Smooth muscle cell of the umbilical artery (primary cell): ENCODE results near the gene UBE3B. TPM values are rescaled to one million over a fixed set of nuclear protein-coding genes. Genes with fewer than 3 reads are reported as not detected.

Experiments used
- total RNA-seq: library from RNA; depleted of rRNA; stranded (reverse); fragments of >200 nt; gene quantifications from 2 replicates; pipeline ENCODE4 v1.2.3, GENCODE V29; 2014

The UBE3B gene, protein sequence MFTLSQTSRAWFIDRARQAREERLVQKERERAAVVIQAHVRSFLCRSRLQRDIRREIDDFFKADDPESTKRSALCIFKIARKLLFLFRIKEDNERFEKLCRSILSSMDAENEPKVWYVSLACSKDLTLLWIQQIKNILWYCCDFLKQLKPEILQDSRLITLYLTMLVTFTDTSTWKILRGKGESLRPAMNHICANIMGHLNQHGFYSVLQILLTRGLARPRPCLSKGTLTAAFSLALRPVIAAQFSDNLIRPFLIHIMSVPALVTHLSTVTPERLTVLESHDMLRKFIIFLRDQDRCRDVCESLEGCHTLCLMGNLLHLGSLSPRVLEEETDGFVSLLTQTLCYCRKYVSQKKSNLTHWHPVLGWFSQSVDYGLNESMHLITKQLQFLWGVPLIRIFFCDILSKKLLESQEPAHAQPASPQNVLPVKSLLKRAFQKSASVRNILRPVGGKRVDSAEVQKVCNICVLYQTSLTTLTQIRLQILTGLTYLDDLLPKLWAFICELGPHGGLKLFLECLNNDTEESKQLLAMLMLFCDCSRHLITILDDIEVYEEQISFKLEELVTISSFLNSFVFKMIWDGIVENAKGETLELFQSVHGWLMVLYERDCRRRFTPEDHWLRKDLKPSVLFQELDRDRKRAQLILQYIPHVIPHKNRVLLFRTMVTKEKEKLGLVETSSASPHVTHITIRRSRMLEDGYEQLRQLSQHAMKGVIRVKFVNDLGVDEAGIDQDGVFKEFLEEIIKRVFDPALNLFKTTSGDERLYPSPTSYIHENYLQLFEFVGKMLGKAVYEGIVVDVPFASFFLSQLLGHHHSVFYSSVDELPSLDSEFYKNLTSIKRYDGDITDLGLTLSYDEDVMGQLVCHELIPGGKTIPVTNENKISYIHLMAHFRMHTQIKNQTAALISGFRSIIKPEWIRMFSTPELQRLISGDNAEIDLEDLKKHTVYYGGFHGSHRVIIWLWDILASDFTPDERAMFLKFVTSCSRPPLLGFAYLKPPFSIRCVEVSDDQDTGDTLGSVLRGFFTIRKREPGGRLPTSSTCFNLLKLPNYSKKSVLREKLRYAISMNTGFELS
- total RNA-seq, result 53.4 and 83.6 TPM in 2 replicates

DNA sequence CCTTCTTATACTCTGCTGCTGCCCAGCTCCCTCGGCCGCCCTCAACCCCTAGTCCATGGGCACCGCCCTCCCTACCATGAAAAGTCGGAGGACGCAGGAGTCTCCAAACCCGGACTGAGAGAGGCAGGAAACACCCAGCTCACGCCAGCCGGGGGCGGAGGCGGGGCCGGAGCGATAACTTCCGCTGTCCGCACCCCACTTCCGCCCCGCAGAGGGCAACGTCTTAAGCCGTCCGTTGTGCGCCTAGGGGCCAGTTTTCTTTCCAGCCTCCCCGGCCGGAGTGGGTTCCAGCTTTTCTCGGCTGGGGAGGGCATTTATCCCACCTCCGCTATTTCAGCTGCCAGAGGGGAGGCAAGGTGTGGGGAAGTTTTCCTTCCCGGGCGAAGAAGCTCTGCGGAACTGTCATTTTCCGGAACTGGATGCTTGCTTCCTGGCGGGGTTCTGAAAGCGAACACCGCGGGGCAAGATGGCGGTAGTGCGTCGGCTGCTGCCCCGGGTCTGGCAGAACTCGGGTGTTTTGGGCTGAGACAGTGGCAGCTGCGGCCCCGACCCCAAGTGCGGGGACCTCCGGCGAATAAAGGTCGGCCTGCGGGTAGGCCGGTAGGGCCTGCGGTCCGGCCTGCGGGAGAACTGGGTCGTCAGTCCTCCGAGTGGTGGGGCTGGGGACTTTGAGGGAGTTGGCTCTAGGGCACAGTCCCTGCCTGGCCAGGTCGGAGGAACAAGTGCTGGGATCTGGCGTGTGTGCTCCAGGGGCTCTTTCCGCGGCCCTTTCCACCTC is at the start of gene UBE3B, which contains the start of gene KCTD10:
UBE3B (plus strand) TSS at position 450 of the 778 bp plus-strand sequence. CDS start 5,918 bp downstream, outside the sequence.
KCTD10 (minus strand) TSS at position 116 of the 778 bp plus-strand sequence; CDS start at position 78, 38 bp downstream.

DNA sequence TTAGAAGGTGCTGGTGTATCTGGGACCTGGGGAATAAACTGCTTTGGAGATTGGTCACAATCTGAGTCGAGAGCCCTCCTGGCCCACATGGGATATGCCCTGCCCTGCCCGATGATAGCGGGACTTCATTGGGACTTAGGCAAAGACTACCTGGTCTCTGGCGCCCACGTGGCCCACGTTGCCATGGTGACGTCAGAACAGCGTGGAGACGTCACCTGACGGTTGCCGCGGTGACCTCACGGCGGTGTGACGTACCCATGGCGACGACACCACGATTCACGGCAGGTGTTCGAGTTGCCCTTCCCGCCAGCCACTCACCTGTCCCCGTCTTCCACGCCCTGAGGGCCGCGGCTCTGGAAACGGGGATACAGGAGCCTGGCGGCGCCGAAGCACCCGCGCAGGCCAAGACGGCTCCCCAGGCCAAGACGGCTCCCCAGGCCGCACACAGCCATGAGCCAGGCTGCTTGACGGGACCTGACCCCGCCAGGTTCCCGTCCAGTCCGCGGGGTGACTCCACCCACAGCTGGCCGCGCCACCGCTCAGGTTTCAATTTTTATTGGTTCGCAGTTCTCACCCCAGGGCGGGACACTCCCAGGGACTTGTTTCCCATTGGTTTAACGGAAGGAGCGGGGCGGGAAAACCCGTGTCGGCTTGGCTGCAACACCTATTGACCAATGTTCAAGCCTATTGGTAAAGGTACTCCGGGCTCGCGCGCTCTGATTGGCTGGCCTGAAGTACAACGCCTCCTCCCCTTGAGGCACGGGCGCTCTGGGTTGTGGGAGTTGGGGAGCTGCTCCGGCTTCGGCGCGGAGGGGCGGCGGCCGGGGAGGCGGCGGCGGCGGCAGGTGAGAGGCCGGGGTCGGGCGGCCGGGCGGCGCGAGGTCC is 95.8 kb downstream of the UBE3B start, which contains the start of the genes MMAB and MVK:
MMAB (minus strand) TSS at position 476 of the 885 bp plus-strand sequence; CDS start at position 452, 24 bp downstream.
MVK (plus strand) TSS at position 766 of the 885 bp plus-strand sequence. CDS start 1,029 bp downstream, outside the sequence.

Other genes starting within 250 kb of the UBE3B start
- not detected in 2 replicates for gene FOXN4, start 168.3 kb upstream of the UBE3B start, total RNA-seq
- not detected in 2 replicates for gene MYO1H, start 129.7 kb upstream of the UBE3B start, total RNA-seq
- 72.5 and 82.8 TPM in 2 replicates for gene KCTD10, start 334 bp upstream of the UBE3B start, total RNA-seq
- gene MMAB, start 95.9 kb downstream of the UBE3B start, total RNA-seq, result 21.0 and 33.3 TPM in 2 replicates
- 17.5 and 27.1 TPM in 2 replicates for gene MVK, start 96.2 kb downstream of the UBE3B start, total RNA-seq
- 0.30 and 0.42 TPM in 2 replicates for gene FAM222A, start 236.2 kb downstream of the UBE3B start, total RNA-seq